ENCODE data around the gene UMAD1. TPM values are rescaled to one million over a fixed set of nuclear protein-coding genes. Genes with fewer than 3 reads are reported as not detected.

UMAD1 gene
- total RNA-seq, 1 donor = 24.9 TPM

DNA sequence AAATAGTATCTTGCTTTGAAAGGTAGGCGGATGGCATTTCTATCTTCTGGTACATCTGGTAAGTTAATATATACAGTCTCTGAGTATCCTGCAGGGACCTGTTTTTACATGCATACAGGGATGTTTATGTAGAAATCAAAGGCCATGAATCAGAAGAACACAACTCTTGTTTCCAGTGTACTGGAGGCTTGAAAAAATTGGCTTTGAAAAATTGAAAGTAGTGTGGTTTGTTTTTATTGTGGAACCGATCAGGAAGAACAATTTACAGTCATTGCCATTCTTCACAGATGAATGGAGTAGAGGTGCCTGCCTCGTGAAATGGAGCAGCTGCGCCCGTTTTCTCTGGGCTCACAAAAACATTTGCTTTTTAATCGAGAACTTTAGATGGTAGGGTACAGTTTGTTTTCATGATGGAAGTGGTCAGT, 131.9 kb downstream of the UMAD1 start:
- no peak overlapping the region for H3K4me3 ChIP-seq (ENCODE audit: low read depth, low read length)
- TF ChIP-seq, protein P1, sequence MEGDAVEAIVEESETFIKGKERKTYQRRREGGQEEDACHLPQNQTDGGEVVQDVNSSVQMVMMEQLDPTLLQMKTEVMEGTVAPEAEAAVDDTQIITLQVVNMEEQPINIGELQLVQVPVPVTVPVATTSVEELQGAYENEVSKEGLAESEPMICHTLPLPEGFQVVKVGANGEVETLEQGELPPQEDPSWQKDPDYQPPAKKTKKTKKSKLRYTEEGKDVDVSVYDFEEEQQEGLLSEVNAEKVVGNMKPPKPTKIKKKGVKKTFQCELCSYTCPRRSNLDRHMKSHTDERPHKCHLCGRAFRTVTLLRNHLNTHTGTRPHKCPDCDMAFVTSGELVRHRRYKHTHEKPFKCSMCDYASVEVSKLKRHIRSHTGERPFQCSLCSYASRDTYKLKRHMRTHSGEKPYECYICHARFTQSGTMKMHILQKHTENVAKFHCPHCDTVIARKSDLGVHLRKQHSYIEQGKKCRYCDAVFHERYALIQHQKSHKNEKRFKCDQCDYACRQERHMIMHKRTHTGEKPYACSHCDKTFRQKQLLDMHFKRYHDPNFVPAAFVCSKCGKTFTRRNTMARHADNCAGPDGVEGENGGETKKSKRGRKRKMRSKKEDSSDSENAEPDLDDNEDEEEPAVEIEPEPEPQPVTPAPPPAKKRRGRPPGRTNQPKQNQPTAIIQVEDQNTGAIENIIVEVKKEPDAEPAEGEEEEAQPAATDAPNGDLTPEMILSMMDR (IDR thresholded peaks at IDR 0.05; ENCODE audit: insufficient read depth, low read length) = no peak
- no peak for DNase-seq (ENCODE audit: low read depth)

- TF ChIP-seq, protein P1 (IDR thresholded peaks at IDR 0.05; ENCODE audit: insufficient read depth, low read length) = no peak
- no peak for DNase-seq (ENCODE audit: low read depth)
- no peak overlapping the region for H3K4me3 ChIP-seq (ENCODE audit: low read depth, low read length)
These were observed 133.1 kb downstream of the UMAD1 start for GRCh38 chr7:7773334-7774309.

DNA sequence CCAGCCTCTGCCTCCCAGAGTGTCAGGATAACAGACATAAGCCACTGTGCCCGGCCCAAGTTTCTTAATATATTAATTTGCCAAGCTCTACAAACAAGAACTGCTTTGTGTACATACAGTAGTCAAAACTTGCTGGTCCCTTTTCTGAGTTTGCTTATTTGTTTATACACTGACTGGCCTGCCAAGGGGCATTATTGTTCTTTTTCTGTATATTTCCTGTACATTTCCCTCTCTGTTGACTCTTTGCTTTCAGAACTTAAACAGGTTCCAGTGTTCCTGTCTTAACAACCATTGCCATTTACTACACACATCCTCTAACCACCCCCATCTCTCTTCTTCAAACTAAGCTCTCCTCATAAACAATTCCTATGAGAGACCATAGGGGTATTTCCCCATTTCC, 139.3 kb downstream of the UMAD1 start:
- DNase-seq (ENCODE audit: low read depth) = no peak
- H3K4me3 ChIP-seq (ENCODE audit: low read depth, low read length) = no peak overlapping the region
- TF ChIP-seq, protein P1 (IDR thresholded peaks at IDR 0.05; ENCODE audit: insufficient read depth, low read length) = no peak

DNA sequence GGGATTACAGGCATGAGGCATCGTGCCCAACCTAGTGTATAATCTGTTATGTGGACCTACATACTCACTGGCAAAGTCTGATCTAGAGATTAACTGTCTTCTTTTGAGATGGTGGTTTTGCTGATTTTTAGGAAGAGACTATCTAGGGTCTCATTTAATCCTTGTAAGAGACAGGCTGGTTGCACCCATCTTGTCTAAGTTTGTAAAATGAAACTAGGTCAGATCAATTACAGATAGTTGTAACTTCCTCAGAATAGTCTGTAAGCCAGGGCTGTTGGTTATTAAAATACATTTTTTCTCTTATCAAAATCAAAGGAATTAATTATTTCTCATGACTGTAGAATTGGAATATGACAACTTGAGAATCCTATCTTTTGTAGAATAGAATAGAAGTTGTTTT, 142.4 kb downstream of the UMAD1 start:
- TF ChIP-seq, protein P1 (IDR thresholded peaks at IDR 0.05; ENCODE audit: insufficient read depth, low read length) = no peak
- no peak overlapping the region for H3K4me3 ChIP-seq (ENCODE audit: low read depth, low read length)
- no peak for DNase-seq (ENCODE audit: low read depth)

GRCh38 chr7:7785344-7785973, 144.9 kb downstream of the UMAD1 start:
- TF ChIP-seq, protein P1 (IDR thresholded peaks at IDR 0.05; ENCODE audit: insufficient read depth, low read length) = no peak
- H3K4me3 ChIP-seq (ENCODE audit: low read depth, low read length) = no peak overlapping the region
- DNase-seq (ENCODE audit: low read depth) = no peak

DNA sequence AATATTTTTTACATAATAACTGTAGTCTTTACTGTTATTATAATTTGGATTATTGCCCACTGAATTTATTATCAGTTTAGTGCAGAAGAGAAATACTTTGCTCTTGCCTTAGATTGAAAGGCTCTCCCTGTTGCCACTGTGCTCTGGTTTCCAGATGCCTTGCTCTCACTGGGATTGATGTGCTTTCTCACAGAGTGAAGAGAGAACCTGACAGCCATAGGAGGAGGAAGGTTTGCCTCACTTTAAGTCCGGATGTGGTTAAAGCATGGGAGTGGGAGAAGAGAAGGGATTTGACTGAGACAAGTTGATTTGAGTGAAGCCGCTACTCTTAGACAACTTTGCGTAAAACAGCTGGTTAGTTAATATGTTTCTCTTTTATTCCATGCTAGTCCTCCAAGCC, 146.0 kb downstream of the UMAD1 start:
- DNase-seq (ENCODE audit: low read depth) = no peak
- no peak overlapping the region for H3K4me3 ChIP-seq (ENCODE audit: low read depth, low read length)
- TF ChIP-seq, protein P1 (IDR thresholded peaks at IDR 0.05; ENCODE audit: insufficient read depth, low read length) = no peak
